H1 (cell line): Measurements from ENCODE around the gene PPP1R13B. TPM values are rescaled to one million over a fixed set of nuclear protein-coding genes. Genes with fewer than 3 reads are reported as not detected.

ENCODE experiments used
- CTCF ChIA-PET: fragments of 300-600 bp; sonication (Branson Sonifier 250); formaldehyde crosslinking; loops from one replicate; lab custom pipeline; 2021; ENCODE audit not compliant: partially characterized antibody; lab: Charles Lee
- POLR2A ChIA-PET: fragments of 300-600 bp; sonication (Branson Sonifier 250); formaldehyde crosslinking; loops from one replicate; lab custom pipeline; 2021; ENCODE audit warnings: inconsistent platforms; ENCODE audit not compliant: partially characterized antibody; lab: Charles Lee
- DNase-seq, 2 experiments: peaks; one replicate each; pipeline versions ENCODE4 v3.0.0 to v3.0.0-alpha.2; 2010 to 2022; ENCODE audit warnings: low spot score in 2 of 2, low read depth in 1 of 2, mixed read lengths in 1 of 2
- FAIRE-seq: peaks from 2 replicates; lab custom pipeline; 2011; peaks lifted over from hg19 to GRCh38; lab: Jason Lieb, UNC
- H2AFZ ChIP-seq: 2 replicates; pipeline ENCODE4 v1.8.1; 2012; ENCODE audit warnings: low read length, inconsistent platforms
- H2AK5ac ChIP-seq: 2 replicates; pipeline ENCODE4 v1.6.1; 2013; ENCODE audit warnings: low read depth, low read length
- H2BK120ac ChIP-seq: replicated peaks from 2 replicates; pipeline ENCODE3; 2013; ENCODE audit warnings: low read depth, low read length, inconsistent platforms
- H2BK12ac ChIP-seq: 2 replicates; pipeline ENCODE4 v1.6.1; 2013; ENCODE audit warnings: low read depth, low read length
- H2BK15ac ChIP-seq: 2 replicates; pipeline ENCODE4 v1.6.1; 2013; ENCODE audit warnings: low read length
- H2BK20ac ChIP-seq: 2 replicates; pipeline ENCODE4 v1.6.1; 2013; ENCODE audit warnings: low read length
- H2BK5ac ChIP-seq: 2 replicates; pipeline ENCODE4 v1.6.1; 2013; ENCODE audit warnings: low read depth, low read length
- H3K14ac ChIP-seq: 2 replicates; pipeline ENCODE4 v1.6.1; 2013; ENCODE audit warnings: inconsistent platforms; ENCODE audit not compliant: insufficient read length
- H3K18ac ChIP-seq: 2 replicates; pipeline ENCODE4 v1.6.1; 2013; ENCODE audit warnings: low read length; ENCODE audit errors: extremely low read depth
- H3K23ac ChIP-seq: 2 replicates; pipeline ENCODE4 v1.6.1; 2013; ENCODE audit warnings: inconsistent platforms; ENCODE audit not compliant: insufficient read length
- H3K23me2 ChIP-seq: 2 replicates; pipeline ENCODE4 v1.6.1; 2013; ENCODE audit warnings: low read depth, low read length
- H3K27ac ChIP-seq: 2 replicates; pipeline ENCODE4 v1.6.1; 2011; ENCODE audit warnings: low read depth, low read length, inconsistent platforms
- H3K27me3 ChIP-seq, 4 experiments: replicated peaks in 1 of 4; 1 replicate in 1 of 4; 2 replicates in 3 of 4; pipeline versions ENCODE4 v1.6.1 to v1.8.1; 2011 to 2013; ENCODE audit warnings: low read length in 3 of 4, mild to moderate bottlenecking in 3 of 4, inconsistent platforms in 2 of 4, mixed read lengths in 2 of 4, moderate library complexity in 1 of 4; ENCODE audit not compliant: control insufficient read depth in 3 of 4, insufficient read depth in 3 of 4; ENCODE audit errors: extremely low read depth in 1 of 4
- H3K36me3 ChIP-seq, 4 experiments: 2 replicates each; pipeline versions ENCODE4 v1.6.1 to v1.8.1; 2011 to 2013; ENCODE audit warnings: mild to moderate bottlenecking in 4 of 4, low read length in 3 of 4, moderate library complexity in 2 of 4, control low read depth in 1 of 4, inconsistent platforms in 1 of 4; ENCODE audit not compliant: insufficient read depth in 4 of 4, control insufficient read depth in 2 of 4
- H3K4ac ChIP-seq: replicated peaks from 2 replicates; pipeline ENCODE3; 2013; ENCODE audit warnings: low read length, low read depth, mixed read lengths, inconsistent platforms; ENCODE audit not compliant: insufficient read length
- H3K4me1 ChIP-seq, 4 experiments: replicated peaks in 1 of 4; 1 replicate in 1 of 4; 2 replicates in 3 of 4; pipeline versions ENCODE4 v1.6.1 to v1.8.1; 2011 to 2013; ENCODE audit warnings: low read length in 3 of 4, inconsistent platforms in 2 of 4, mixed read lengths in 1 of 4; ENCODE audit not compliant: insufficient read depth in 4 of 4, control insufficient read depth in 3 of 4
- H3K4me2 ChIP-seq, 2 experiments: 2 replicates each; pipeline versions ENCODE4 v1.6.1 to v1.8.1; 2011 to 2013; ENCODE audit warnings: low read depth in 2 of 2, low read length in 2 of 2, control low read depth in 1 of 2, inconsistent platforms in 1 of 2, mild to moderate bottlenecking in 1 of 2; ENCODE audit not compliant: insufficient read depth in 1 of 2
- H3K4me3 ChIP-seq, 4 experiments: fragments of 200-600, 300-600 bp in 1 of 4; sonication (generic), shearing (Covaris generic), sonication (Bioruptor Twin) in 1 of 4; 2 replicates each; pipeline versions ENCODE4 v1.5.1 to v1.8.1; 2011 to 2016; ENCODE audit warnings: low read length in 4 of 4, low read depth in 3 of 4, control low read depth in 2 of 4, inconsistent platforms in 2 of 4, mild to moderate bottlenecking in 2 of 4, mixed read lengths in 1 of 4, moderate library complexity in 1 of 4; ENCODE audit not compliant: insufficient read depth in 2 of 4; ENCODE audit errors: extremely low read depth in 1 of 4
- H3K56ac ChIP-seq: replicated peaks from 2 replicates; pipeline ENCODE3; 2013; ENCODE audit warnings: low read depth, mild to moderate bottlenecking, mixed read lengths, low read length, inconsistent platforms; ENCODE audit not compliant: insufficient read length
- H3K79me1 ChIP-seq: 2 replicates; pipeline ENCODE4 v1.6.1; 2013; ENCODE audit warnings: low read depth, low read length, control low read depth
- H3K79me2 ChIP-seq, 2 experiments: 2 replicates each; pipeline versions ENCODE4 v1.6.1 to v1.8.1; 2012 to 2013; ENCODE audit warnings: low read length in 2 of 2, mild to moderate bottlenecking in 2 of 2, inconsistent platforms in 1 of 2; ENCODE audit not compliant: insufficient read depth in 2 of 2, control insufficient read depth in 1 of 2
- H3K9ac ChIP-seq, 4 experiments: replicated peaks in 1 of 4; 1 replicate in 1 of 4; 2 replicates in 3 of 4; pipeline versions ENCODE4 v1.6.1 to v1.8.1; 2011 to 2013; ENCODE audit warnings: low read depth in 3 of 4, low read length in 3 of 4, control low read depth in 2 of 4, mild to moderate bottlenecking in 2 of 4, moderate library complexity in 2 of 4, inconsistent platforms in 1 of 4; ENCODE audit errors: extremely low read depth in 1 of 4
- H3K9me3 ChIP-seq, 2 experiments: 2 replicates each; pipeline versions ENCODE4 v1.6.1 to v1.8.1; 2012 to 2013; ENCODE audit warnings: mild to moderate bottlenecking in 2 of 2, moderate library complexity in 2 of 2, control low read depth in 1 of 2, inconsistent platforms in 1 of 2, low read depth in 1 of 2, low read length in 1 of 2, mixed read lengths in 1 of 2; ENCODE audit not compliant: insufficient read depth in 2 of 2
- H4K20me1 ChIP-seq, 2 experiments: replicated peaks in 1 of 2; 2 replicates each; pipeline versions ENCODE3 to v1.8.1; 2011 to 2013; ENCODE audit warnings: inconsistent platforms in 2 of 2, low read length in 2 of 2, mild to moderate bottlenecking in 1 of 2; ENCODE audit not compliant: insufficient read depth in 2 of 2, control insufficient read depth in 1 of 2
- H4K5ac ChIP-seq: 2 replicates; pipeline ENCODE4 v1.6.1; 2013; ENCODE audit warnings: low read length, low read depth, mixed read lengths, inconsistent platforms; ENCODE audit not compliant: insufficient read length
- H4K8ac ChIP-seq: 2 replicates; pipeline ENCODE4 v1.8.0; 2013; ENCODE audit warnings: mild to moderate bottlenecking, moderate library complexity, low read length, inconsistent platforms; ENCODE audit not compliant: insufficient read depth; ENCODE audit errors: extremely low read depth
- H4K91ac ChIP-seq: replicated peaks from 2 replicates; pipeline ENCODE3; 2013; ENCODE audit warnings: low read length, mixed read lengths, inconsistent platforms; ENCODE audit not compliant: insufficient read length
- CTBP2 ChIP-seq: IDR thresholded peaks from 2 replicates; pipeline ENCODE4 v1.7.0; 2011; ENCODE audit warnings: borderline replicate concordance, mild to moderate bottlenecking, moderate library complexity, mixed read lengths, low read length; ENCODE audit not compliant: insufficient read depth, insufficient read length
- EGR1 ChIP-seq: IDR thresholded peaks from 2 replicates; pipeline ENCODE4 v1.6.1; 2011; ENCODE audit warnings: low read depth, low read length, borderline replicate concordance
- EP300 ChIP-seq, 2 experiments: IDR thresholded peaks; 1 replicate in 1 of 2; 2 replicates in 1 of 2; pipeline ENCODE4 v1.6.1; 2011 to 2012; ENCODE audit warnings: low read depth in 2 of 2, low read length in 2 of 2, mild to moderate bottlenecking in 2 of 2, borderline replicate concordance in 1 of 2, inconsistent platforms in 1 of 2, moderate library complexity in 1 of 2
- JUN ChIP-seq: IDR thresholded peaks from 2 replicates; pipeline ENCODE4 v1.6.1; 2011; ENCODE audit warnings: low read depth, mild to moderate bottlenecking, improper control_type of control experiment, low read length
- POU5F1 ChIP-seq: IDR thresholded peaks from 2 replicates; pipeline ENCODE4 v1.6.1; 2011; ENCODE audit warnings: low read depth, mild to moderate bottlenecking, low read length, moderate library complexity
- RNF2 ChIP-seq: fragments of 200-900, 300-1000 bp; sonication (generic); IDR thresholded peaks from 2 replicates; pipeline ENCODE4 v1.7.1; 2016; ENCODE audit warnings: borderline replicate concordance, low read depth, mild to moderate bottlenecking, antibody characterized with exemption, low read length; ENCODE audit not compliant: poor library complexity, severe bottlenecking; ENCODE audit errors: missing control alignments
- SIX5 ChIP-seq: IDR thresholded peaks from 2 replicates; pipeline ENCODE4 v1.6.1; 2011; ENCODE audit warnings: mild to moderate bottlenecking, low read depth, low read length
- SP4 ChIP-seq: IDR thresholded peaks from 2 replicates; pipeline ENCODE4 v1.6.1; 2012; ENCODE audit warnings: low read length, inconsistent platforms
- WGBS, 2 experiments: shearing (Covaris generic) in 1 of 2; methylation state at CpG; one replicate each; pipeline versions ENCODE4 v1.1.6 to v1.1.7; 2013 to 2015; ENCODE audit warnings: low lambda C conversion rate in 2 of 2, mixed read lengths in 2 of 2, inconsistent platforms in 1 of 2, low coverage in 1 of 2, missing lambda C conversion rate in 1 of 2; ENCODE audit not compliant: insufficient replicate concordance in 2 of 2, insufficient coverage in 1 of 2, insufficient read length in 1 of 2; ENCODE audit errors: extremely low coverage in 1 of 2, missing lambda C conversion rate in 1 of 2; 5-methylcytosine and 5-hydroxymethylcytosine counted together
- polyA plus RNA-seq, 7 experiments: library from polyadenylated mRNA; depleted of rRNA in 3 of 7; stranded (reverse) in 5 of 7; unstranded in 2 of 7; fragments of >200 nt in 5 of 7; fragments of 200-250 nt in 2 of 7; gene quantifications; 1 replicate in 5 of 7; 2 replicates in 1 of 7; 4 replicates in 1 of 7; pipeline versions ENCODE4 v1.2.1 to v1.2.3, GENCODE V29; 2011 to 2013; ENCODE audit warnings: missing spikeins in 2 of 7, mixed read lengths in 2 of 7
- total RNA-seq: library from RNA; stranded (reverse); fragmentation: NEBNext Ultra II Directional; extraction: Animal tissue kit (Norgen Biotek cat#: 25700); gene quantifications from 2 replicates; pipeline ENCODE4 v1.2.1, GENCODE V29; 2021
- TF ChIP-seq, protein P1 (sequence below): IDR thresholded peaks from 2 replicates; pipeline ENCODE4 v1.6.1; 2012; ENCODE audit warnings: low read length, inconsistent platforms
- TF ChIP-seq, protein P2 (sequence below): IDR thresholded peaks from 2 replicates; pipeline ENCODE4 v1.6.1; 2012; ENCODE audit warnings: inconsistent platforms

The PPP1R13B gene
- total and polyA plus RNA-seq, 2 of the 8 experiments (the other 6 are each of a cell fraction or from before 2014, with no cell fraction given) = 2.6 to 8.9 TPM

DNA sequence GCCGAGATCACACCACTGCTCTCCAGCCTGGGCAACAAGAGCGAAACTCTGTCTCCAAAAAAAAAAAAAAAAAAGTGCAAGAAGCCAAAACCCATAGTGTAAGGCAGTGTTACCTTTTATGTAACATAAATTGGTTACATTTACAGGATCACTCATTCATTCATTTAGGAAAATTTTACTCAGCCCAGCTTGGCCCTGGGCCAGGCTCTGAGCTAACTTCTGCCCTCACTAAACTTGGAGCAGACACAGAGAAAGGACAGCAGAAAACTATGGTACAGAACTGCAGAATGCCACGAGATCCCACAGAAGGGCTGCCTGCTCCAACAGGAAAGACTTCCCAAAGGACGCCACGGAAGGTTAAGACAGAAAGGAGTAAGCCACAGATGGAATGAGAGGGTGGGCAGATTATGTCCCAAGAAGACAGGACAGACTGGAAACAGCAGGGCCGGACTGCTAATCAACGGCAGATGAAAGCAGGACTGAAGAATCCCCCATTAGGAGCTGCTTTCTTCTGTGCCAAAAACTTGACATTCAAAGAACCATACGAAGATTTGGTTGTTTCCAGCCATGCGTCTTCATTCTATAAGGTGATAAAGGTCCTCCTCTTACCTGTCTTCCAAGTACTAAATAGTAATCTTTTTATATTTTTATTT lies 18.9 kb downstream of the PPP1R13B start:
- no peak overlapping the region for H2BK12ac ChIP-seq
- WGBS, 2 experiments = 86% methylated on average over 9 of the region's 9 CpGs; no CpG with 5 or more reads in 1 of the 2 experiments
- no peak for DNase-seq
- H3K79me1 ChIP-seq = 0 out of 2 replicates have a peak, but pooled peaks cover 2% of the 10 kb centered on the region
- H3K9me3 ChIP-seq = no peaks in the 10 kb centered on the region
- CTCF ChIA-PET = interaction anchor here (0.7 to 2.0 kb wide), 4 partner anchors 19 to 78 kb away, joined by 3 to 8 read pairs (median 6); no protein-coding TSS in a partner anchor
- no peak overlapping the region for H3K4ac ChIP-seq
- H4K91ac ChIP-seq = no peak overlapping the region
- no peak overlapping the region for H3K23ac ChIP-seq
- no peak overlapping the region for H3K9ac ChIP-seq
- H4K5ac ChIP-seq = no peak overlapping the region
- no peaks in the 10 kb centered on the region for H3K4me1 ChIP-seq
- no peak overlapping the region for H2AK5ac ChIP-seq
- no peak overlapping the region for H3K56ac ChIP-seq
- H3K36me3 ChIP-seq = no peaks in the 10 kb centered on the region
- no peak overlapping the region for H2BK20ac ChIP-seq
- H2BK120ac ChIP-seq = no peak overlapping the region
- no peaks in the 10 kb centered on the region for H3K27me3 ChIP-seq
- H3K4me2 ChIP-seq = no peak overlapping the region
- H3K4me3 ChIP-seq = no peak overlapping the region
- no peak overlapping the region for H4K8ac ChIP-seq
- POLR2A ChIA-PET = no interaction called here
- H3K27ac ChIP-seq = no peak overlapping the region
- no peaks in the 10 kb centered on the region for H3K23me2 ChIP-seq
- no peaks in the 10 kb centered on the region for H4K20me1 ChIP-seq
- no peaks in the 10 kb centered on the region; a peak in 1 of 4 replicates for H3K79me2 ChIP-seq
- H3K14ac ChIP-seq = no peak overlapping the region
- no peak for FAIRE-seq
- no peak overlapping the region for H2AFZ ChIP-seq
- H2BK15ac ChIP-seq = no peak overlapping the region
- no peak overlapping the region for H2BK5ac ChIP-seq
- H3K18ac ChIP-seq = no peak overlapping the region
- TF ChIP-seq SP4 (no peak), RNF2 (no peak), CTBP2 (no peak), EGR1 (no peak), EP300 (IDR thresholded peaks at IDR 0.05; ENCODE audit: borderline replicate concordance in 1 of 2, low read depth in 2 of 2, low read length in 2 of 2) (no peak), SIX5 (no peak), POU5F1 (no peak), JUN (no peak)
- TF ChIP-seq, protein P1, sequence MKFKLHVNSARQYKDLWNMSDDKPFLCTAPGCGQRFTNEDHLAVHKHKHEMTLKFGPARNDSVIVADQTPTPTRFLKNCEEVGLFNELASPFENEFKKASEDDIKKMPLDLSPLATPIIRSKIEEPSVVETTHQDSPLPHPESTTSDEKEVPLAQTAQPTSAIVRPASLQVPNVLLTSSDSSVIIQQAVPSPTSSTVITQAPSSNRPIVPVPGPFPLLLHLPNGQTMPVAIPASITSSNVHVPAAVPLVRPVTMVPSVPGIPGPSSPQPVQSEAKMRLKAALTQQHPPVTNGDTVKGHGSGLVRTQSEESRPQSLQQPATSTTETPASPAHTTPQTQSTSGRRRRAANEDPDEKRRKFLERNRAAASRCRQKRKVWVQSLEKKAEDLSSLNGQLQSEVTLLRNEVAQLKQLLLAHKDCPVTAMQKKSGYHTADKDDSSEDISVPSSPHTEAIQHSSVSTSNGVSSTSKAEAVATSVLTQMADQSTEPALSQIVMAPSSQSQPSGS = no peak
- TF ChIP-seq, protein P2, sequence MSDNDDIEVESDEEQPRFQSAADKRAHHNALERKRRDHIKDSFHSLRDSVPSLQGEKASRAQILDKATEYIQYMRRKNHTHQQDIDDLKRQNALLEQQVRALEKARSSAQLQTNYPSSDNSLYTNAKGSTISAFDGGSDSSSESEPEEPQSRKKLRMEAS = no peak
